H9 (cell line): ENCODE data around the gene IL12A. TPM values are rescaled to one million over a fixed set of nuclear protein-coding genes. Genes with fewer than 3 reads are reported as not detected.

Experiments used
- DNase-seq: peaks from one replicate; pipeline ENCODE4 v3.0.0-alpha.2; 2017
- H2AFZ ChIP-seq: one replicate; pipeline ENCODE4 v1.6.1; 2013; ENCODE audit warnings: mild to moderate bottlenecking, low read length, control low read depth, moderate library complexity
- H2AK5ac ChIP-seq: 2 replicates; pipeline ENCODE4 v1.6.1; 2013; ENCODE audit warnings: low read length, control low read depth, mixed read lengths; ENCODE audit not compliant: insufficient read length
- H2BK120ac ChIP-seq: one replicate; pipeline ENCODE4 v1.6.1; 2013; ENCODE audit warnings: low read depth, mild to moderate bottlenecking, low read length, control low read depth, inconsistent platforms; ENCODE audit not compliant: poor library complexity, severe bottlenecking
- H2BK12ac ChIP-seq: 2 replicates; pipeline ENCODE4 v1.6.1; 2013; ENCODE audit warnings: low read length, control low read depth, mixed read lengths, low read depth; ENCODE audit not compliant: insufficient read length
- H2BK15ac ChIP-seq: 2 replicates; pipeline ENCODE4 v1.6.1; 2013; ENCODE audit warnings: low read depth, low read length, control low read depth
- H2BK20ac ChIP-seq: one replicate; pipeline ENCODE4 v1.6.1; 2013; ENCODE audit warnings: low read depth, mild to moderate bottlenecking, low read length, control low read depth, inconsistent platforms; ENCODE audit not compliant: poor library complexity, severe bottlenecking
- H2BK5ac ChIP-seq: 2 replicates; pipeline ENCODE4 v1.6.1; 2013; ENCODE audit warnings: low read length, control low read depth, mixed read lengths; ENCODE audit not compliant: insufficient read length
- H3K14ac ChIP-seq: 2 replicates; pipeline ENCODE4 v1.6.1; 2013; ENCODE audit warnings: low read length, control low read depth; ENCODE audit not compliant: insufficient read depth
- H3K18ac ChIP-seq: 2 replicates; pipeline ENCODE4 v1.6.1; 2013; ENCODE audit warnings: low read depth, mild to moderate bottlenecking, mixed read lengths, low read length, control low read depth; ENCODE audit not compliant: insufficient read length
- H3K23ac ChIP-seq: 2 replicates; pipeline ENCODE4 v1.6.1; 2013; ENCODE audit warnings: low read length, control low read depth, mixed read lengths, low read depth; ENCODE audit not compliant: insufficient read length
- H3K23me2 ChIP-seq: 2 replicates; pipeline ENCODE4 v1.6.1; 2013; ENCODE audit warnings: low read depth, mild to moderate bottlenecking, mixed read lengths, low read length, control low read depth; ENCODE audit not compliant: insufficient read length, poor library complexity, severe bottlenecking
- H3K27ac ChIP-seq: 2 replicates; pipeline ENCODE4 v1.5.1; 2013; ENCODE audit warnings: low read length, control low read depth, mixed read lengths, low read depth; ENCODE audit not compliant: insufficient read length
- H3K27me3 ChIP-seq: 2 replicates; pipeline ENCODE4 v1.6.1; 2013; ENCODE audit warnings: low read length, control low read depth, inconsistent platforms; ENCODE audit not compliant: insufficient read depth
- H3K4ac ChIP-seq: 2 replicates; pipeline ENCODE4 v1.6.1; 2013; ENCODE audit warnings: low read depth, mild to moderate bottlenecking, control low read depth, inconsistent platforms, low read length, moderate library complexity
- H3K4me1 ChIP-seq: 2 replicates; pipeline ENCODE4 v1.6.1; 2013; ENCODE audit warnings: low read length, control low read depth, inconsistent platforms; ENCODE audit not compliant: insufficient read depth
- H3K4me2 ChIP-seq: 2 replicates; pipeline ENCODE4 v1.6.1; 2013; ENCODE audit warnings: low read length, control low read depth, mixed read lengths; ENCODE audit not compliant: insufficient read length, insufficient read depth
- H3K56ac ChIP-seq: 2 replicates; pipeline ENCODE4 v1.6.1; 2013; ENCODE audit warnings: low read depth, mild to moderate bottlenecking, mixed read lengths, low read length, control low read depth; ENCODE audit not compliant: insufficient read length
- H3K79me1 ChIP-seq: 2 replicates; pipeline ENCODE4 v1.6.1; 2013; ENCODE audit warnings: low read depth, mild to moderate bottlenecking, moderate library complexity, low read length, control low read depth, inconsistent platforms; ENCODE audit not compliant: insufficient read depth, poor library complexity, severe bottlenecking
- H3K79me2 ChIP-seq: 2 replicates; pipeline ENCODE4 v1.6.1; 2013; ENCODE audit warnings: low read length, control low read depth, inconsistent platforms; ENCODE audit not compliant: insufficient read depth
- H3K9ac ChIP-seq: 2 replicates; pipeline ENCODE4 v1.6.1; 2013; ENCODE audit warnings: low read length, control low read depth, mixed read lengths; ENCODE audit not compliant: insufficient read length; ENCODE audit errors: extremely low read depth
- H3K9me3 ChIP-seq: one replicate; pipeline ENCODE4 v1.6.1; 2013; ENCODE audit warnings: low read depth, low read length, inconsistent platforms; ENCODE audit not compliant: control insufficient read depth
- H3T11ph ChIP-seq: one replicate; pipeline ENCODE4 v1.6.1; 2013; ENCODE audit warnings: mild to moderate bottlenecking, low read length, control low read depth, inconsistent platforms
- H4K20me1 ChIP-seq: one replicate; pipeline ENCODE4 v1.6.1; 2013; ENCODE audit not compliant: control insufficient read depth, insufficient read length, insufficient read depth
- H4K5ac ChIP-seq: 2 replicates; pipeline ENCODE4 v1.6.1; 2013; ENCODE audit warnings: low read depth, mild to moderate bottlenecking, mixed read lengths, low read length, control low read depth; ENCODE audit not compliant: insufficient read length
- H4K8ac ChIP-seq: replicated peaks from 2 replicates; pipeline ENCODE4 v1.6.1; 2013; ENCODE audit warnings: low read length, control low read depth, mixed read lengths, low read depth; ENCODE audit not compliant: insufficient read length
- H4K91ac ChIP-seq: 2 replicates; pipeline ENCODE4 v1.6.1; 2013; ENCODE audit warnings: low read depth, mild to moderate bottlenecking, moderate library complexity, mixed read lengths, low read length, control low read depth; ENCODE audit not compliant: insufficient read length
- H3K27ac Mint-ChIP-seq, 3 experiments: 2 replicates in 2 of 3; 3 replicates in 1 of 3; pipeline ENCODE4 v1.8.0; 2020 to 2021; ENCODE audit warnings: mixed read lengths in 3 of 3, mild to moderate bottlenecking in 1 of 3, moderate library complexity in 1 of 3
- H3K27me3 Mint-ChIP-seq: 2 replicates; pipeline ENCODE4 v1.8.0; 2021; ENCODE audit warnings: low read depth, mild to moderate bottlenecking, moderate library complexity, mixed read lengths
- H3K36me3 Mint-ChIP-seq, 3 experiments: 2 replicates in 2 of 3; 3 replicates in 1 of 3; pipeline ENCODE4 v1.8.0; 2020 to 2021; ENCODE audit warnings: low read depth in 3 of 3, mixed read lengths in 3 of 3; ENCODE audit not compliant: insufficient read depth in 1 of 3
- H3K4me1 Mint-ChIP-seq, 2 experiments: 2 replicates each; pipeline ENCODE4 v1.8.0; 2020; ENCODE audit warnings: mixed read lengths in 2 of 2
- H3K4me3 Mint-ChIP-seq, 2 experiments: 2 replicates in 1 of 2; 3 replicates in 1 of 2; pipeline ENCODE4 v1.8.0; 2020 to 2021; ENCODE audit warnings: mild to moderate bottlenecking in 2 of 2, mixed read lengths in 2 of 2, moderate library complexity in 1 of 2
- H3K9me3 Mint-ChIP-seq, 2 experiments: 2 replicates in 1 of 2; 3 replicates in 1 of 2; pipeline ENCODE4 v1.8.0; 2020; ENCODE audit warnings: mild to moderate bottlenecking in 2 of 2, mixed read lengths in 2 of 2, moderate library complexity in 1 of 2
- CTCF ChIP-seq: fragments of 200-600 bp; sonication (generic); conservative IDR thresholded peaks from 3 replicates; pipeline ENCODE4 v1.8.0; 2021; ENCODE audit warnings: antibody characterized with exemption, mild to moderate bottlenecking
- WGBS: extraction: QIAGEN DNeasy Blood & Tissue Kit; methylation state at CpG from one replicate; pipeline ENCODE4 v1.1.7; 2013; ENCODE audit warnings: missing lambda C conversion rate, low lambda C conversion rate, mixed read lengths; ENCODE audit not compliant: insufficient read length; ENCODE audit errors: extremely low coverage; 5-methylcytosine and 5-hydroxymethylcytosine counted together
- total RNA-seq: library from RNA; stranded (reverse); gene quantifications from 2 replicates; pipeline ENCODE4 v1.2.1, GENCODE V29; 2021

The IL12A gene
- total RNA-seq, 1 experiment from 2014 or later = 0.50 TPM

- Histone ChIP-seq H4K5ac (no peak overlapping the region), H3K79me1 (no peaks in the 10 kb centered on the region), H3K56ac (no peak overlapping the region), H3K9ac (no peak overlapping the region), H3K27ac (no peak overlapping the region), H3K14ac (no peak overlapping the region), H2BK120ac (no peak overlapping the region), H3K4ac (no peak overlapping the region), H3T11ph (no peak overlapping the region), H3K79me2 (no peaks in the 10 kb centered on the region), H2BK20ac (no peak overlapping the region), H2AK5ac (no peak overlapping the region), H2AFZ (no peak overlapping the region), H3K23ac (no peak overlapping the region), H3K9me3 (no peaks in the 10 kb centered on the region), H3K27me3 (no peaks in the 10 kb centered on the region), H3K23me2 (no peaks in the 10 kb centered on the region), H3K4me1 (no peaks in the 10 kb centered on the region), H2BK15ac (no peak overlapping the region), H2BK5ac (no peak overlapping the region), H4K20me1 (no peaks in the 10 kb centered on the region), H3K4me2 (no peak overlapping the region), H4K91ac (no peak overlapping the region), H4K8ac (no peak overlapping the region), H3K18ac (no peak overlapping the region), H2BK12ac (no peak overlapping the region)
- Mint-ChIP-seq H3K36me3 (no peaks in the 10 kb centered on the region), H3K27me3 (no peaks in the 10 kb centered on the region; the same call in 1 of the 2 replicates), H3K27ac (no peak overlapping the region), H3K4me3 (no peak overlapping the region), H3K4me1 (no peaks in the 10 kb centered on the region), H3K9me3 (no peaks in the 10 kb centered on the region)
- TF ChIP-seq CTCF = no peak
- no CpG with 5 or more reads among the region's 4 CpGs for whole genome bisulfite sequencing
- no peak for DNase-seq
Observed at GRCh38 chr3:160010578-160010977, 21.9 kb downstream of the IL12A start.
